Erythroblast (primary cell): ENCODE measurements around the gene MAST4.

Experiments used
- GATA1 ChIP-seq: IDR thresholded peaks from 2 replicates; pipeline ENCODE4 v1.6.1; 2011; ENCODE audit warnings: low read depth, mild to moderate bottlenecking, control low read depth, low read length, moderate library complexity
- POLR2A ChIP-seq: IDR thresholded peaks from 2 replicates; pipeline ENCODE4 v1.6.1; 2011; ENCODE audit warnings: mild to moderate bottlenecking, low read length

GRCh38 chr5:67000794-67001475, 404.7 kb downstream of the MAST4 start:
- TF ChIP-seq POLR2A (no peak), GATA1 (no peak)
